ENCODE data around the gene RNF212. TPM values are rescaled to one million over a fixed set of nuclear protein-coding genes. Genes with fewer than 3 reads are reported as not detected.
A peak's percentile ranks its signal among the peaks of the same experiment; 100 is the strongest.

Gene RNF212
- total and polyA plus RNA-seq, 9 of the 15 experiments (the other 6 are each of a cell fraction or from before 2014, with no cell fraction given): 0.04 TPM; not detected in 8

DNA sequence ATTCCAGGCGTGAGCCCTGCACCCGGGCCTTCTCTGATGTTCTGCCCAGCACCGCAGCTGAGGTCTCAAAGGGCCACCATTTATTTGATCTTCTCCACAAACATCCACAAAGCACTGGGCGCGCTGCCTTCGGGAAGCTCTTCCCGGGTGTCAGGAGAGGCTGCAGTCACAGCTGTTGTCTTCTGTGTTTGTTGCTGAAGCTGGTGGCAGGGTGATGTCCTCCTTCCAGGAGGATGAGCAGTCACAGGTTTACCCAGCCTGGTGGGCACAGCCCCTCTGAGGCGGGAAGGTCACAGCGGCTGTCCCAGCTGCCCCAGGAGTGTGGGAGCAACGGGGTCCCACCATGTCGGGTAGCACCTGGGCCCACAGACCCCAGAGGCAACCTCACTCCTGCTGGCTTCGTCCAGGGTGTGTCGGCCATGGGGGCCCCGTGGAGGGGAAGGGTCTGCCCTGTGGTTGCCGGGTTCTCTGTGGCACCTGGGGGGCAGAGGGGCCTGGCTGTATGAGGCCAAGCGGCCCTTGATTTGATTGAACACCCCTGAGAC lies 74.3 kb downstream of the RNF212 start:
- Histone ChIP-seq H4K20me1 (replicated peaks; ENCODE audit: control insufficient read depth, insufficient read depth, low read length) (no peaks in the 10 kb centered on the region), H3K4me1 (replicated peaks in 1 of 2; ENCODE audit: control insufficient read depth in 2 of 2, insufficient read depth in 2 of 2, low read length in 2 of 2) (peaks cover 44 to 87% of the 10 kb centered on the region in 2 experiments), H3K4me3 (no peak overlapping the region), H3K79me2 (ENCODE audit: control insufficient read depth, insufficient read depth, low read length) (no peaks in the 10 kb centered on the region), H3K27ac (ENCODE audit: extremely low read depth, low read depth, low read length) (peak overlapping the region; percentile 88), H3K4me2 (ENCODE audit: insufficient read depth, low read length) (no peak overlapping the region), H3K36me3 (ENCODE audit: control insufficient read depth, insufficient read depth, low read length) (no peaks in the 10 kb centered on the region), H3K27me3 (ENCODE audit: control insufficient read depth in 2 of 2, insufficient read depth in 2 of 2, low read length in 2 of 2) (no peaks in the 10 kb centered on the region), H2AFZ (ENCODE audit: low read depth, low read length) (peak overlapping the region; percentile 93), H3K9me1 (ENCODE audit: control insufficient read depth, insufficient read depth, low read length) (no peaks in the 10 kb centered on the region), H3K9ac (ENCODE audit: insufficient read depth in 1 of 2, low read depth in 2 of 2, low read length in 2 of 2) (peak overlapping the region; percentile 53 to 89; a peak in 3 of 4 replicates), H3K9me3 (replicated peaks; ENCODE audit: control insufficient read depth, insufficient read depth, low read depth, low read length) (no peaks in the 10 kb centered on the region)
- in situ Hi-C loops (cut with MboI): no loop called here
- TF ChIP-seq BMI1 (IDR thresholded peaks at IDR 0.05; ENCODE audit: low read length) (no peak), DACH1 (IDR thresholded peaks at IDR 0.05; ENCODE audit: partially characterized antibody) (no peak), ZFP1 (CRISPR knock-in tag; IDR thresholded peaks at IDR 0.05) (no peak), ZBTB7A (IDR thresholded peaks at IDR 0.05; ENCODE audit: borderline replicate concordance, control insufficient read depth, low read depth, low read length) (no peak), ZNF644 (tag; IDR thresholded peaks at IDR 0.05; ENCODE audit: low read depth) (no peak), ZSCAN32 (CRISPR knock-in tag; IDR thresholded peaks at IDR 0.05) (no peak), HNRNPK (IDR thresholded peaks at IDR 0.05; ENCODE audit: low read depth, low read length, poor library complexity, severe bottlenecking) (no peak)
- TF ChIP-seq, protein P1, sequence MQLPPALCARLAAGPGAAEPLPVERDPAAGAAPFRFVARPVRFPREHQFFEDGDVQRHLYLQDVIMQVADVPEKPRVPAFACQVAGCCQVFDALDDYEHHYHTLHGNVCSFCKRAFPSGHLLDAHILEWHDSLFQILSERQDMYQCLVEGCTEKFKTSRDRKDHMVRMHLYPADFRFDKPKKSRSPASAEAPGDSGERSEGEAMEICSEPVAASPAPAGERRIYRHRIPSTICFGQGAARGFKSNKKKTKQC (CRISPR knock-in tag; IDR thresholded peaks at IDR 0.05): no peak
- TF ChIP-seq, protein P2, sequence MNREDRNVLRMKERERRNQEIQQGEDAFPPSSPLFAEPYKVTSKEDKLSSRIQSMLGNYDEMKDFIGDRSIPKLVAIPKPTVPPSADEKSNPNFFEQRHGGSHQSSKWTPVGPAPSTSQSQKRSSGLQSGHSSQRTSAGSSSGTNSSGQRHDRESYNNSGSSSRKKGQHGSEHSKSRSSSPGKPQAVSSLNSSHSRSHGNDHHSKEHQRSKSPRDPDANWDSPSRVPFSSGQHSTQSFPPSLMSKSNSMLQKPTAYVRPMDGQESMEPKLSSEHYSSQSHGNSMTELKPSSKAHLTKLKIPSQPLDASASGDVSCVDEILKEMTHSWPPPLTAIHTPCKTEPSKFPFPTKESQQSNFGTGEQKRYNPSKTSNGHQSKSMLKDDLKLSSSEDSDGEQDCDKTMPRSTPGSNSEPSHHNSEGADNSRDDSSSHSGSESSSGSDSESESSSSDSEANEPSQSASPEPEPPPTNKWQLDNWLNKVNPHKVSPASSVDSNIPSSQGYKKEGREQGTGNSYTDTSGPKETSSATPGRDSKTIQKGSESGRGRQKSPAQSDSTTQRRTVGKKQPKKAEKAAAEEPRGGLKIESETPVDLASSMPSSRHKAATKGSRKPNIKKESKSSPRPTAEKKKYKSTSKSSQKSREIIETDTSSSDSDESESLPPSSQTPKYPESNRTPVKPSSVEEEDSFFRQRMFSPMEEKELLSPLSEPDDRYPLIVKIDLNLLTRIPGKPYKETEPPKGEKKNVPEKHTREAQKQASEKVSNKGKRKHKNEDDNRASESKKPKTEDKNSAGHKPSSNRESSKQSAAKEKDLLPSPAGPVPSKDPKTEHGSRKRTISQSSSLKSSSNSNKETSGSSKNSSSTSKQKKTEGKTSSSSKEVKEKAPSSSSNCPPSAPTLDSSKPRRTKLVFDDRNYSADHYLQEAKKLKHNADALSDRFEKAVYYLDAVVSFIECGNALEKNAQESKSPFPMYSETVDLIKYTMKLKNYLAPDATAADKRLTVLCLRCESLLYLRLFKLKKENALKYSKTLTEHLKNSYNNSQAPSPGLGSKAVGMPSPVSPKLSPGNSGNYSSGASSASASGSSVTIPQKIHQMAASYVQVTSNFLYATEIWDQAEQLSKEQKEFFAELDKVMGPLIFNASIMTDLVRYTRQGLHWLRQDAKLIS (CRISPR knock-in tag; IDR thresholded peaks at IDR 0.05): 0 out of 2 replicates have a peak, but pooled peaks have one; percentile 12
- TF ChIP-seq, protein P3, sequence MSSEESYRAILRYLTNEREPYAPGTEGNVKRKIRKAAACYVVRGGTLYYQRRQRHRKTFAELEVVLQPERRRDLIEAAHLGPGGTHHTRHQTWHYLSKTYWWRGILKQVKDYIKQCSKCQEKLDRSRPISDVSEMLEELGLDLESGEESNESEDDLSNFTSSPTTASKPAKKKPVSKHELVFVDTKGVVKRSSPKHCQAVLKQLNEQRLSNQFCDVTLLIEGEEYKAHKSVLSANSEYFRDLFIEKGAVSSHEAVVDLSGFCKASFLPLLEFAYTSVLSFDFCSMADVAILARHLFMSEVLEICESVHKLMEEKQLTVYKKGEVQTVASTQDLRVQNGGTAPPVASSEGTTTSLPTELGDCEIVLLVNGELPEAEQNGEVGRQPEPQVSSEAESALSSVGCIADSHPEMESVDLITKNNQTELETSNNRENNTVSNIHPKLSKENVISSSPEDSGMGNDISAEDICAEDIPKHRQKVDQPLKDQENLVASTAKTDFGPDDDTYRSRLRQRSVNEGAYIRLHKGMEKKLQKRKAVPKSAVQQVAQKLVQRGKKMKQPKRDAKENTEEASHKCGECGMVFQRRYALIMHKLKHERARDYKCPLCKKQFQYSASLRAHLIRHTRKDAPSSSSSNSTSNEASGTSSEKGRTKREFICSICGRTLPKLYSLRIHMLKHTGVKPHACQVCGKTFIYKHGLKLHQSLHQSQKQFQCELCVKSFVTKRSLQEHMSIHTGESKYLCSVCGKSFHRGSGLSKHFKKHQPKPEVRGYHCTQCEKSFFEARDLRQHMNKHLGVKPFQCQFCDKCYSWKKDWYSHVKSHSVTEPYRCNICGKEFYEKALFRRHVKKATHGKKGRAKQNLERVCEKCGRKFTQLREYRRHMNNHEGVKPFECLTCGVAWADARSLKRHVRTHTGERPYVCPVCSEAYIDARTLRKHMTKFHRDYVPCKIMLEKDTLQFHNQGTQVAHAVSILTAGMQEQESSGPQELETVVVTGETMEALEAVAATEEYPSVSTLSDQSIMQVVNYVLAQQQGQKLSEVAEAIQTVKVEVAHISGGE (CRISPR knock-in tag; IDR thresholded peaks at IDR 0.05): no peak
- TF ChIP-seq, protein P4, sequence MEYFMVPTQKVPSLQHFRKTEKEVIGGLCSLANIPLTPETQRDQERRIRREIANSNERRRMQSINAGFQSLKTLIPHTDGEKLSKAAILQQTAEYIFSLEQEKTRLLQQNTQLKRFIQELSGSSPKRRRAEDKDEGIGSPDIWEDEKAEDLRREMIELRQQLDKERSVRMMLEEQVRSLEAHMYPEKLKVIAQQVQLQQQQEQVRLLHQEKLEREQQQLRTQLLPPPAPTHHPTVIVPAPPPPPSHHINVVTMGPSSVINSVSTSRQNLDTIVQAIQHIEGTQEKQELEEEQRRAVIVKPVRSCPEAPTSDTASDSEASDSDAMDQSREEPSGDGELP (CRISPR knock-in tag; IDR thresholded peaks at IDR 0.05; ENCODE audit: borderline replicate concordance): peak; percentile 7; the same call in 1 of the 2 replicates
- no peak for FAIRE-seq
- intact Hi-C loops (cut with micrococcal nuclease): no loop called here
- ChIA-PET POLR2A (interaction anchor here (0.6 to 1.7 kb wide), 2 partner anchors 22 to 484 kb away, joined by 3 to 7 read pairs; no protein-coding TSS in a partner anchor), CTCF (ENCODE audit: low intra/inter-chr PET ratio) (no interaction called here)
- DNase-seq (ENCODE audit: extremely low read depth in 1 of 4, low spot score in 3 of 4): no peak
- no peak for ATAC-seq
- BruUV-seq (replicated peaks): no TSS peak
- WGBS (ENCODE audit: insufficient coverage, low coverage, missing lambda C conversion rate): 72% methylated on average over 13 of the region's 16 CpGs

Data from K562 (cell line).